Caki2 (cell line): Measurements from ENCODE around the gene ERICH4. TPM values are rescaled to one million over a fixed set of nuclear protein-coding genes. Genes with fewer than 3 reads are reported as not detected.
"Not testable (repeated sequence)": the region's sequence is repeated elsewhere in the genome, so short reads cannot be mapped to it uniquely, and the experiment has no call there.

Source experiments
- DNase-seq: peaks from one replicate; pipeline ENCODE4 v3.0.0-alpha.2; 2015; ENCODE audit warnings: low read depth
- in situ Hi-C: cut with HindIII; loops from 2 replicates; pipeline ENCODE4 v1.10.0; 2016; ENCODE audit warnings: low sequenced_read_pairs, low pct_unique_long_range_greater_than_20kb, mixed read lengths
- total RNA-seq: library from RNA; depleted of rRNA; stranded (reverse); fragments of >200 nt; shearing (Covaris generic); gene quantifications from 2 replicates; pipeline ENCODE4 v1.2.3, GENCODE V29; 2014; ENCODE audit warnings: low replicate concordance

Gene ERICH4
- total RNA-seq, 1 experiment from 2014 or later: not detected

DNA sequence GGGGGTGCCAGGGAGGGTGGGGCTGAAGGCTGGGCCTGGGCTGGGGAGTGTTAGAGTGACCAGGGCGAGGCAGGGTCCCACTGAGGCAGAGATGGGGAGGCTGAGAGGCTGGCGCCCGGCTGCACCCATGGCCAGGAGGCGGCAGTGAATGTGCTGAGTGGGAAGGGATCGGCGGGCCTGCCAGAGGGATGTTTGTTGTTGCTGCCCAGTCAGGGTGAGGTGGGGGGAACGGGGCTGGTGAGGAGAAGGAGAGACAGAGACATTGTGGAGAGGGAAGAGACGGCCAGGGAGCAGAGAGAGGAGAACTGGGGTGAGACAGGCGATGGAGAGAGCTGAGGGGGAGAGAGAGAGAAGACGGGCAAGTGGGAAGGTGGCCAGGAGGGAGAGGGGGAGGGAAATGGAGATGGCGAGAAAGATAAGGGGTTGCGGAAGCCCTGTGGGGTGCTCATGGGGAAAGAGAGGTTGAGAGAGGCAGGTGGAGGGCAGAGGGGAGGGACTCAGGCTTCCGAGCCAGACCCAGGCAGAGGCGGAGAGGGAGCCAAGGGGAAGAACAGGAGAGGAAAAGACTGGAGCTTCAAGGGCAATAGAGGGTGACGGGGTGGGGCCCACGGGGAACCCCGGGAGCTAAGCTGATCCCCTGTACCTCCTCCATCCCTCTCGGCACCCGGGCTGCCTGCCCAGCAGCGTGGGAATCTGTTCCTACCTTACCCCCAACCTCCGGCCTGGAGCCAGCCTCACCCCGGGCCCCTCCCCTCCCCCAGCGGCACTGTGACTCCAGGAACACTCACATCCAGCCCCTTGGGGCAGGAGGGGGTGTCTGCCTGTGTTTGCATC lies 15.1 kb upstream of the ERICH4 start:
- in situ Hi-C loops: no loop called here
- no peak for DNase-seq

DNA sequence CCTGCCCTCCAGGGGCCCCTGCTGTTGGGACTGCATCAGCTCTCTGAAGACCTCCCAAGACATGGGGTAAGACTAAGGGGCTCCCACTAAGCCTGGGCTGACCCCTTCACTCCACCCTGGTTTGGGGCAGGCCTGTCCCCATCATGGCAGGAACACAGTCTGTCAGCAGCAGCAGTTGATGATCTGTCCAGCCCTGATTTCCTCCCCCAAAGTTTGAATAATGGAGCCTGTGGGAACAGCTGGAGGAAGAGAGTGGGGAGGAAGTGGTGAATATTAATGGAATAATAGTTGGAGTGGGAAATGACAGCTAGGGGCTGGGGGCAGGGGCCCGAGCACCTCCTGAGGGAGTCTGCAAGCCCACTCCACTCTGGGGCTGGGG lies 14.5 kb upstream of the ERICH4 start:
- in situ Hi-C loops: no loop called here
- DNase-seq: no peak

DNA sequence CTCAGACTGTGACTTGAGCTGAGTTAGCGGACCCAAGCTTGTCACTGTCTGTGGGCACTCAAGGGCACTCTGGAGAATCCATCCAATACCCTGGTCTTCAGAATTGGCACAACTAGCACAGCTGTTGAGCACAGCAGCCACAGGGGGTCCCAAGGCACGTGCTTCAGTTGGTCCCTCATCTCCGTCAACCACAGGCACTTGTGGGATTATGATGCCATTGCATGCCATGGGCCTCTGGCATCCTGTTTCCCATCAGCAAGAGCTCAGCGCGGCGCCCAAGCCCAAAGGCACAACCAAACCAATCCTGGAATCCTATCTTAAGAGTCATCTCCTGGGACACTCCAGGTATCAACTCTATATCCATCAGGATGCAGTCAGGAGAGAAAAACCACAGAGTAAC lies 12.0 kb upstream of the ERICH4 start:
- DNase-seq: no peak
- in situ Hi-C loops: no loop called here

DNA sequence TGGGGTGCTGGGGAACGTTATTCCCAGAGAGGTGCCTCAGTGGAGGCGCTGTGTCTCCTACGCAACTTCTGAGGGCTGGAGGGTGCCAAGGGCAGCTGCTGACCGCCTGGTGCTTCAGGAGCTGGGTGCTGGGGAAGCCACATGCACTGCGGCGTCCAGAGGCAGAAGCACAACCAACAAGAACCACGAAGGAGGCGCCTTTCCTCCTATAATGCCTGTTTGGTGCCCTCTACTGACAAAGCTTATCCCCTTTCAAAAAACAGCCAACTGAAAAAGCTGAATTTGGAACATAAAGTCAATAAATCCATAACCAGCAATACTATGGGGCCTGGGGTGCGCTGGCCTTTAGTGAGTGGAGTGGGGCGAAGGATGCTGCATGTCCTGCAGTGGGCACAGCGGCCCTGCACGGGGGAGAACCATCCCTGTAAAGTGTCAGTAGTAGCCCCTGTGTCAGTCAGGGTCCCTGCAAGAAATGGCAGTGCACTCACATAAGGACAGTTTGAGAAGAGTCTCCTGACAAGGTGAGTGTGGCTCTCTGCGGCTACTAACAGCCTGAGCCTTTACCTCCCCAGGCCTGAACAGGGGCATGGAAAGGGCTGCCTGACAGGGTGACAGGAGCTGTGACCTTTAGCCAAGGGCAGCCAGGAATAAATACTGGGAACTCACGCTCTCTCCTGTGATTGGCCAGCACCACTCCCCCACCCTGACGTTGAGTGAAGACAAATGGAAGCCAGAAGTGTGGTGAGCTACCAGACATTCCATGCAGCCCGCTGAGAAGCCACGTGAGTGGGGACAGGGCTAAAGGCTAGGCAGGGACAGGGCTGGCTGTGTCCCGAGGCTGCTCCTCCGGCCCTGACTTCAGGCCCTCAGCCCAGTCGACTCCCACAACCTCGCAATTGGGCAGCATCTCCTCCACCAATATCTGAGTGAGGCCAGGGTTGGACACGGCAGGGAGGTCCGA lies 11.2 kb upstream of the ERICH4 start:
- DNase-seq: peak; percentile 37
- in situ Hi-C loops: no loop called here

DNA sequence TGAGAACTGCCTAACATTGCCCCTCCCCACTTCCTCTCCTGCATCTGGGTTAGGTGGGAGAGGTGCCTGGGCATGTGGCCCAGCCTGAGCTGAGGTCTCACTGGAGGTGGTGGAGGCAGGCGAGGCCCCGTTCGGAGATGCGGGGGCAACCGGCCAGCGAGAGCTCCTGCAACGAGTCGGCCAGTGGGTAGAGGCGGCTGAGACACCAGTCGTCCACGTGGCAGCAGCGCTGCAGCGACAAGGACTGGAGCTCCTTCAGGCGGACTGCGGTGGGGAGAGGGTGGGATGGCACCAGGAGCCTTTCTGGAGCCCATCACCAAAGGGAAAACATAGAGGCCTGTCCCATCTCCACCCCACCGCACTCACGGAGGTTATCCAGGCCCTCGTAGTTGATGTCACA lies 9.8 kb upstream of the ERICH4 start:
- in situ Hi-C loops: no loop called here
- DNase-seq: no peak

DNA sequence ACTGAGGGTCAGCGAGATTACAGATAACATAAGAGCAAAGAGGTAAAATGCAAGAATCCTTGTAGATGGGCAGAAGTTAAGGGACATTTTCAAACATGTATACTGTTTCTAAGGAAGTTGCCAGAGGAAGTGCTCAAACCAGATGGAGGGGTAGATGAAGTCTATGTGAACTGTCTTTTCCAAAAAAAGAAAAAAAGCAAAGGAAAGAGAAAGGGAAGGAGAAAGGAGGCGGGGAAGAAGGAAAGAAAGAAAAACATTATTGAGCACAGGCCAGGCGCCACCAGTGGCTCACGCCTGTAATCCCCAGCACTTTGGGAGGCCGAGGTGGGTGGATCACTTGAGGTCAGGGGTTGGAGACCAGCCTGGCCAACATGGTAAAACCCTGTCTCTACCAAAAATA lies 8.5 kb upstream of the ERICH4 start:
- DNase-seq: no peak
- in situ Hi-C loops: no loop called here

DNA sequence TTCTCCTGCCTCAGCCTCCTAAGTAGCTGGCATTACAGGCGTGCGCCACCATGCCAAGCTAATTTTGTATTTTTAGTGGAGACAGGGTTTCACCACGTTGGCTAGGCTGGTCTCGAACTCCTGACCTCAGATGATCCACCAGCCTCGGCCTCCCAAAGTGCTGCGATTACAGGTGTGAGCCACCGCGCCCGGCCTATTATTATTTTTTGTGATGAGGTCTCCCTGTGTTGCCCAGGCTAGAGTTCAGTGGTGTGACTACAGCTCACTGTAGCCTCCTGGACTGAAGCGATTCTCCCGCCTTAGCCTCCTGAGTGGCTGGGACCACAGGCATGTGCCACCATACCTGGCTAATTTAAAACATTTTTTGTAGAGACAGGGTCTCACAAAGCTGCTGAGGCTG lies 7.6 kb upstream of the ERICH4 start:
- in situ Hi-C loops, DNase-seq: not testable (repeated sequence)

DNA sequence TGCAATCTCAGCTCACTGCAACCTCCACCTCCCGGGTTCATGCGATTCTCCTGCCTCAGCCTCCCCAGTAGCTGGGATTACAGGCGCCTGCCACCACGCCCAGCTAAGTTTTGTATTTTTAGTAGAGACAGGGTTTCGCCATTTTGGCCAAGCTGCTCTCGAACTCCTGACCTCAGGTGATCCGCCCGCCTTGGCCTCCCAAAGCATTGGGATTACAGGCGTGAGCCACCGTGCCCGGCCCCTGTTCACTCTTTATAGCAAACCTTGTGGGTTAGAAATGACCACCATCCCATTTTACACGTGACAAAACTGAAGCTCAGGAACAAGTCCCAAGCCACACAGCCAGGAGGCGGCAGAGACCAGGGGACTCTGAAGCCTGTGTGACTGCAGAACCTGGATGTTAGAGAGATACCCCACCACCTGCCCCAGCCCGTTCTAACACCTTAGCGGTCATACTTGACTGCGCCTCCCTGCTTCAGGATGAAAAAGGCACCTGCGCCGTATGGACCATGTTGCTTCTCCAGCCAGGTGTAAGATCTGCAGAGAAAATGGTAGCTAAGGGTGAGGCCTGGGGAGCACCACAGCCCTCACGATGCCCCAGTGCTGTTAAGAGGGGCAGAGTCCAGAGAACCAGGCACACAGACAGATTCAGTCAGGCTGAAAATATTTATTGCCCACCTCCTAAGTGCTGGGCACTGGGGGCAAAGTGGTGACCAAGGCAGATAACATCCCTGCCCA lies 6.9 kb upstream of the ERICH4 start:
- in situ Hi-C loops: no loop called here

DNA sequence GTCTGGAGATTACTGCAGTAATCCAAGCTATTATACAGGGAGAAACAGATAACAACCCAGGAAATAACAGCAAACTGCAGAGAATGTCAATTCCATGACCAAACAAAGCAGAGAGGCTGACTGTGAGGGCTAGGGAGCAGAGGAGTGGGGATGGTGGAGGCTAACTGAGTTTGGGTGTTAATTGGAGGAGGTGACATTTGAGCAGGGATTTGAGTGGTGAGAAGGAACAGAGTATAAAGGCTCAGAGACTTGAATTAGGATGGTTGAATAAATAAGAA lies 6.3 kb upstream of the ERICH4 start:
- in situ Hi-C loops: no loop called here
- no peak for DNase-seq

More for the DNA sequence above, 6.9 kb upstream of the ERICH4 start:
- no peak for DNase-seq

DNA sequence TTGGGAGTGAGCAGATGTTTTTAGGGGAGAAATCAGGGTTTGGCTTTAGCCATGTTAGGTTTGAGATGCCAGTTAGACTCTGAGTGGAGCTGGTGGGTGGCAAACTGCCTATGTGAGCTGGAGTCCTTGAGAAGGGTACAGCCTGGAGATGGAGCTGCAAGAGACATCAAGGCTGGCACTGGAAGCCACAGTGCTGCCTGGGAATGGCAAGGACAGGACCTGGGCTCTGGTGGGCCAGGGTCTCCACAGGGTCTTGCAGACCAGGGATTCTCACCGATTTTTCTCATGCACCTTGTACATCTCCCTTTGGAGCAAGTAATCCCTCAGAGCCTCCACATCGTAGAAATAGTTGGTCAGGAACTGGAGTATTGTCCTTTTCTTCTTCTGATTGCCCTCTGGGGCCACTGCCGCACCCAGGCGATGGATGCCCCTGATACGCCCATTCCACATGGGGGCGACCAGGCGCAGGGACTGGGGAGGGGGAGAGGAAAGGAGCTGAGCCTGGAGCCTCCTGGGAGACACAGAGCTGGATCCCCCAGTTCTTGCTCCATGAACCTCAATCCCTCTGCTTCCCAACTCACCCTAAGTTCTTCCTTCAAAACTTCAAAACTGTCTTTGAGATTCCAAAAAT lies 4.9 kb upstream of the ERICH4 start:
- DNase-seq: no peak
- in situ Hi-C loops: no loop called here

DNA sequence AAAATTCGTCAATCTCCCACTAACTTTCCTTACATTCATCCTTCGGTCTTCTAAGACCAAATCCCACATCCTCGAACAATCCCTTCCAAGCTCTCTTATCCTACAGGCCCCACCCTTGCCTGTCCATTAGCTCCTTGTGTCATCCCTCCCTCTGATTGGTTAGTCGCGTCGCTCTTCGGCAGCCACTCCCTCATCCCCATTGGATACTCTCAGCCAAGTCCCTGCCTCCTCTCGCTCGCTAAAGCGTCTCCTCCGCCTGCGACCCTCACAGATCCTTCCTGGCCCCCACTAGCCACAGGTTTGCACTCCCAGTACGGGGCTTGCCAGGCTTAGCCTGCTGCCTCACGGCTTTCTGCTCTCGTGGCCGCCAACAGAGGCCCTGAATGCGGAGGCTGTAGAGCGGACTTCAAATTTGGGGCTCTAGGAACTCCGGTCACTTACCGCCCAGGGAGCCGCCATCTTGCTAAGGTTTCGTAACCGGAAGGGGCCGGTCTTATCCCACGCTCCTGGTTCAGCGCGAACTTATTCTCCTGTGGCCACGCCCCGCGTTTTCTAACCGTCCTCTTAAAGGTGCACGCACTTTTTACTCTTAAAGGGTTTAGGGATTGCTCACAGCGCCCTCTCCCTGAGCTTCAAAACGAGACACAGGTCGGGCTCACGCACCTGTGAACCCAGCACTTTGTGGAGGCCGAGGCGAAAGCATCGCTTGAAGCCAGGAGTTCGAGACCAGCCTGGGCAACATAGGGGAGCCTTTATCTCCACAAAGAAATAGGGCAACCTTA lies 3.3 kb upstream of the ERICH4 start, which contains the start of gene DMAC2:
Gene DMAC2, minus strand, starts transcription at position 472 of the 782 bp plus-strand sequence. Its CDS starts 13 bp downstream, at position 459.
- DNase-seq: peak; percentile 99
- in situ Hi-C loops: no loop called here

DNA sequence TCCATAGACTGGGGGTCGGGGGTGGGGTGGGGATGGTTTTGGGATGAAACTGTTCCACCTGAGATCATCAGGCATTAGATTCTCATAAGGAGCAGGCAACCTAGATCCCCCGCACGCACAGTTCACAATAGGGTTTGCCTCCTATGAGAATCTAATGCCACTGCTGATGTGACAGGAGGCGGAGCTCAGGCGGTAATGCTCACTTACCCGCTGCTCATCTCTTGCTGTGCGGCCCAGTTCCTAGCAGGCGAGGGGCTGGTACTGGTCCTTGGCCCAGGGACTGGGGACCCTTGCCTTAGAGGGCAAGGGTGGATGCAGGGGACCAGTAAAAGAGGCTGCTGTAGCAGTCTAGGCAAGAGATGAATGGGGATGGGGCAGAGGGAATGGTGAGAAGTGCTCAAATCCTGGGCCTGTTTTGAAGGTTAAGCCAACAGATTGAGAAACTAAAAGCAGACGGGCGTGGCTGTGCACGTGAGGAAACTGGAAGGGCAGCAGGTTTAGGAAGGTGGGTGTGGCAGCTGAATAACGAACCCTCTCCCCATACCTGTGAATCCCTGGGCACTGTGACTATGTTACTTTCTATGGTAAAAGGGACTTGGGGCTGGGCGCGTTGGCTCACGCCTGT lies 1.5 kb upstream of the ERICH4 start:
- in situ Hi-C loops: no loop called here
- DNase-seq: no peak

DNA sequence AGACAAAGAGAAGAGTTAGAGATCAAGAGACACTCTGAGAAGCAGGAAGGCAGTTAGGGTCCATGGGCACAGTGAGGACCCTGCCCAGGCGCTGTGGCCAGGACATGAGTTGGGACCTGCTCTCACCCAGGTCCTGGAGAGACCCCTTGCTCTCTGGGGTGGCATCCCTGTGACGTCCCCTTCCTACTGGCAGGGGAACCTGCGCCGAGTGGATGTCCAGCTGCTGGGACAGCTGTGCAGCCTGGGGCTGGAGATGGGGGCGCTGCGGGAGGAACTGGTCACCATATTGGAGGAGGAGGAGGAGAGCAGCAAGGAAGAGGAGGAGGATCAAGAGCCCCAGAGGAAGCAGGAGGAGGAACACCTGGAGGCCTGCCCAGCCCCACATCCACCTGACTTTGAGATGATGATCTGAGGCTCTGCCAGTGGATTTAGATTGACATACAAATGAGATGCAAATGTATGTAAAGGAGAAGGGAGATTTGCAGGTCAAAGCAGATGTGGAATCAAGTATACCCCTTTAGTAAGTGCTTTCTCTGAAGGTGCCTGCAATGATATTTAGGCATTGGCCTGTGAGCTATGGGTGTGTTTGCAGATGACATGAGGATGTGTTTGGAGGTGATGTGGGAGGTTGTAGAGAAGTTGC lies 978 bp downstream of the ERICH4 start:
- DNase-seq: no peak
- in situ Hi-C loops: no loop called here

DNA sequence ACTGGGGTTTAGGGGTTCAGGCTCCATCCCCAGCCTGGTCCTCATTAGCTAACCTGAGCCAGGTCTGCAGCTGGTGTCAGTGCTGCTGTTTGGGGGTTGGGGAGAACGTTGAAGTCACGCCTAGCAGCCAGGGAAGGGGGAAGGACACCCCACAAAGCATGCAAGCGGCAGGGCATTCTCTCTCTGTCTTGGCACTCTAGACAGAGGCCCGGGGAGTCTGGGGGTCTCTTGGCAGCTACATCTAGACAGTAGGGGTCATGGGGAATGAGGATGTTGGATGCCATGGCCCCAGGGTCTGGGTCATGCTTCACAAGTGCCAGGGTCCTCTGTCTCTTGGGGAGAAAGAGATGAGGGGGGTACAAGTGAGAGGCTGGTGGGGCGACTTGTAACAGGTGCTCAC lies 2.6 kb downstream of the ERICH4 start:
- in situ Hi-C loops: no loop called here
- DNase-seq: no peak

DNA sequence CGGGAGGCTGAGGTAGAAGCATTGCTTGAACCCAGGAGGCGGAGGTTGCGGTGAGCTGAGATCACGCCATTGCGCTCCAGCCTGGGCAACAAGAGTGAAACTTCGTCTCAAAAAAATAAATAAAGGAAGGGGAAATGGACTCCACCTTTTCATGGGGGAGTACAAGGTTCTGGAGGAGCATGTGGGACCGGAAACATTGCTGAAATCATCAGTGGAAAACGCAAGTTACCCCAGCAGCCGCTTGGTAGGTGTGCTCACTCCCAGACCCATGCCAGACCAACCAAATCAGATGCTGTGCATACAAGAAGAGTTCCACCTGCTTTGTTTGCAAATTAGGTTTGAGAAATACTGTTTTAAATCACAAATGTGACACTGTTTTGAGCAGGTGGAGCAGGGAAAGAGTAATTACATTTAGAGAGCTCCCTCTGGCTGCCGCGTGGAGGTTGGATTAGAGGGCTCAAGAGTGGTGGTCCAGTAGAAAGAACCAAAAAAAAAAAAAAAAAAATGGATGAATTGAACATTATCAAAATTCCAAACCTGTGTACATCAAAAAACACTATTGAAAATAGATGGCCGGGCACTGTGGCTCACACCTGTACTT lies 4.9 kb downstream of the ERICH4 start:
- no peak for DNase-seq
- in situ Hi-C loops: no loop called here

DNA sequence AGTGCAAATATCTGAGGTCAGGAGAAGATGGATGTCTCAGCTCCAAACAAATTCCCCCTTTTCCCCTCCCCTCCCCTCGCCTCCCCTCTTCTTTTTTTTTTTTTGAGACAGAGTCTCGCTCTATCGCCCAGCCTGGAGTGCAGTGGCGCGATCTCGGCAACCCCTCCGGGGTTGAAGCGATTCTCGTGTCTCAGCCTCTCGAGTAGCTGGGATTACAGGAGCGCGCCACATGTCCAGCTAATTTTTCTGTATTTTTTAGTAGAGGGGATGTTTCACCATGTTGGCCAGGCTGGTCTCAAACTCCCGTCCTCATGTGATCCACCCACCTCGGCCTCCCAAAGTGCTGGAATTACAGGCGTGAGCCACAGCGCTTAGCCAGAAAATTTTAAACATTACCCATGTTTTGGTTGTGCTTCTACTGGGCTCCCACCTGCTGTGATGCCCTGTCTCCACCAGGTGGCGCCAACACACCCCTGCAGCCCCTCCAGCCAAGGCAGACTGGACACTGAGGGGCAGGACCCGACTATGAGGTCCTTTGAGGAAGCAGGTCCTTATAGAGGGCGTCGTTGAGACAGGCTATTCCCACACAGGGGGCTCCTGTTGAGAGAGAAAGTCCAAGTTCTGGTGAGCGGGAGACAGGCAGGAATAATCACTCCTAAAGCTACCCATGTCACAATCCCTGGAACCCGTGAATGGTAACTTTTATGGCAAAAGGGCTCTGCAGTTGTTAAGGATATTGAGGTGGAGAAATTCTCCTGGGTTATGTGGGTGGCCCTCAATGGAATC lies 6.3 kb downstream of the ERICH4 start:
- DNase-seq: peak; percentile 70
- in situ Hi-C loops: no loop called here
